LoVo (cell line): Measurements from ENCODE around the gene PAAF1.
A peak's percentile ranks its signal among the peaks of the same experiment; 100 is the strongest.
"Not testable (repeated sequence)": the region's sequence is repeated elsewhere in the genome, so short reads cannot be mapped to it uniquely, and the experiment has no call there.

Experiments used
- DNase-seq: peaks from one replicate; pipeline ENCODE4 v3.0.0-alpha.2; 2016; ENCODE audit warnings: low spot score

The PAAF1 gene, protein sequence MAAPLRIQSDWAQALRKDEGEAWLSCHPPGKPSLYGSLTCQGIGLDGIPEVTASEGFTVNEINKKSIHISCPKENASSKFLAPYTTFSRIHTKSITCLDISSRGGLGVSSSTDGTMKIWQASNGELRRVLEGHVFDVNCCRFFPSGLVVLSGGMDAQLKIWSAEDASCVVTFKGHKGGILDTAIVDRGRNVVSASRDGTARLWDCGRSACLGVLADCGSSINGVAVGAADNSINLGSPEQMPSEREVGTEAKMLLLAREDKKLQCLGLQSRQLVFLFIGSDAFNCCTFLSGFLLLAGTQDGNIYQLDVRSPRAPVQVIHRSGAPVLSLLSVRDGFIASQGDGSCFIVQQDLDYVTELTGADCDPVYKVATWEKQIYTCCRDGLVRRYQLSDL

DNA sequence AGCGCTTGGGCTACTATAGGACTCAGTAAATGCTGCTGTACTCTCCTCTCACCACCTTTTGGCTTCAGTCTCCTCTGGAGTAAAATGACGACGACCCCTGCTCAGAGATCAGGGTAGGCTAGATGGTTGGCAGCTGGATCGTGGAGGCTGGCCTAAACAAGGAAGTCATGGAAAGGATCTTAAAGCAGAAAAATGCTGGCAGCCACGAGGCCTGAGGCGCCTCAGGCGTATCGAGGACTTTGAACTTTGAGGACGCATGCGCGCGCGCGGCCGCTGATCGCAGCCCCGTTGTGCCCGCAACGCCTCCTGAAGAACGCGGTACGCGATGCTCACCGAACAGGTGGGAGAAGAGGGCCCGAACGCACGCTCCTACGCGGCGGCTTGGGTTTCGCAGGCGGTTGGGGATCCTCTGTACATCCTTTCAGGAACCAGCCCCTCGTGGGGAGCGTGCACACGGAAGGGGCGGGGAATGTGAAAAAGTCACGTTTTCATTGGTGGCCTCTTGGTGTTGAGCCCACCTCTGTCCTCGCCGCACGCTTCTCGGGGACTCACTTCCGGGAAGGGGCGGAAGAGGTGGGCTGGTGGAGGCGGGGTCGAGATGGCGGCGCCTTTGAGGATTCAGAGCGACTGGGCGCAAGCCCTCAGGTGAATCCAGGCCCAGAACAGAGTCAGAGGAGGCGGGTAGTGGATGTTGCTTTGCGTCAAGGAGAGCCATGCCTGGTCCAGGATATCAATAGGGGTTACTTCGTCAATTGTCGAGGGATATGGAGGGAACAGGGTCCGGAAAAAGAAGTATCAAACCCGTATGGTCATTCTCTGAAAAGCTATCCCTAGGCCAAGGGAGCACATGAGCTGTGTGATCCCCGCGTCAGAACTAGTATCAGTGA, at the start of gene PAAF1, which contains the start of gene COA4:
Gene PAAF1 (plus strand): TSS at position 576 of the 887 bp plus-strand sequence. CDS start 23 bp downstream, at position 599.
Gene COA4 (minus strand): TSS at position 423 of the 887 bp plus-strand sequence. CDS start 3,468 bp downstream, outside the sequence.
- peak; percentile 98 for DNase-seq

DNA sequence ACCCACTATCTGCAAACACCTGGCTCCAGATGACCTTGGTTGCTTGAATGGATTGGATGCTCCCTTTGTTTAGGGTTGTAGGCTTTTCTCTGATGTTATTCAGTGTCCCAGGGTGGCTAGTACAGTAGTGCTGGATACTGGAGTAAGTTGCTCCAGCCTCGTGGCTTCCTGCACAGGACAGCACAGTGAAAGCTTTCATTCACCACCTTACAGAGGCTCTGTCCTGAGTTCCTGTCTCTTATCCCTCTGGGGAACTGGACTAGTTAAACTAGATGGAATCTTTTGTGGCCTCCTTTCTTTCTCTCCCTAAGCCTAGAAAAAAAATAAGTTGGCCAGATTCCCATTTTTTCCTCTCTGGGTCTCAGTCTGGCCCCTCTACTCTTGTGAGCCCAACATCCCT, 46.5 kb upstream of the PAAF1 start:
- no peak for DNase-seq

DNA sequence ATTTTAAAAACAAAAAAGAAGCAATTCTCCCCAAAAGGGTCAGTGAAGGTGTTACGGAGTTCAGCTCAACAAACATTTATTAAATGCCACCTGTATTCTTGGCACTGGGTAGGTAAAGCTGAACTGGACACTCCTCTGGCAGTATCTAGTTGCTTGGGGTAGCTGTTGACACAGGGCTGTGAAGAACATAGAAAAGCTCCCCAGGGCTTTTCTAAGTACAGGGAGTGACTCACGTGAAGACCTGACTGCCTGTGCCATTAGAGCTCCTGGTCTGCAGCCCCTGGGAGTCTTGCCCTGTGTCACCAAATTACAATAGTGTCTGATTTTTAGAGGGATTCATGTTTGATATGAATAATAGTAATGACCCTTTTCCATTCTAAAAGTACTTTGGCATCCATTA, 43.7 kb upstream of the PAAF1 start:
- DNase-seq: no peak

DNA sequence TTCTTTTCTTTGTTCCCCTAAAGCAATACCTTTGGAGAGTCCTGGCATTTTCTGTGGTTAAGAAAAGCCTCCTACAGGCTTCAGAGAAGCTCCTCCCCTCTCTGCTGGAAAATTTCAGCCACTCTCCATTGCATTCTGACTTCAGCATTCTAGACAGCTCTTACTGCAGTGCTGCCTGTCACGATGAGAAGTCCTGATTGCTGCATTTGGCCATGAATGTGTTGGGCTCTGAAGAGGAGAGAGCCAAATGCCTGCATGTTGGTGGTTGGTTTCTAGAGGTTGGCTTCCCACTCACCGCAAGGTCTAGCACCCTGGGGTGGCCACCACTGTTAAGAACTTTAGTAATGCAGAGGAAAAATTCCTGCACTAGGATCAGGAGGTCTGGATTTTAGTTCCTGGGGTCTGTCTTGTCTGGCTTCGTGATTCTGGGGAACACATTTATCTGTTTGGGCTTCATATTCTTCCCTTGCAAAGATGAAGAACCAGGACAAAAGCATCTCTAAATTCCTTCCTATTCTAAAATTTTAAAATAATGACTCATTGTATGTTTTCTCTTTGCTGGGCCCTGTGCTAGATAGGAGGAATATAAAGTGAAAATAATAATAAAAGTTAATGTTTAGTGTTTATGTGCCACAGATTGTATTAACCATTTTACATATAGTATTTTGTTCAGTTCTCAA, 38.2 kb upstream of the PAAF1 start:
- DNase-seq: no peak

DNA sequence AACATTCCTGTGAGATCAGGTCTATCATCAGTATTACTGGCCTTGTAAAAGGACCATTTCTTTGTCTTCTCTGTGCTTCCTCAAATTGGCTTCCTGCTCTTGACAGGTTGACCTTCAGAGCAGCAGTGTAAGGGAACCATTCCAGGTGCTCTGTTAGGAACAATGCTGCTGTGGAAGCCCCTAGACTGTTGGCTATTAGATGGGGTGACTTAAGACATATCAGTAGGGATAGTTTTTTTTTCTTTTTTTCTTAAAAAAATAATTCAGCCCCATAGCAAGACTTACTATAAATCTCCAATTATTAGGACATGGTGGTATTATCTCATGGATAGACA, 37.7 kb upstream of the PAAF1 start:
- no peak for DNase-seq

DNA sequence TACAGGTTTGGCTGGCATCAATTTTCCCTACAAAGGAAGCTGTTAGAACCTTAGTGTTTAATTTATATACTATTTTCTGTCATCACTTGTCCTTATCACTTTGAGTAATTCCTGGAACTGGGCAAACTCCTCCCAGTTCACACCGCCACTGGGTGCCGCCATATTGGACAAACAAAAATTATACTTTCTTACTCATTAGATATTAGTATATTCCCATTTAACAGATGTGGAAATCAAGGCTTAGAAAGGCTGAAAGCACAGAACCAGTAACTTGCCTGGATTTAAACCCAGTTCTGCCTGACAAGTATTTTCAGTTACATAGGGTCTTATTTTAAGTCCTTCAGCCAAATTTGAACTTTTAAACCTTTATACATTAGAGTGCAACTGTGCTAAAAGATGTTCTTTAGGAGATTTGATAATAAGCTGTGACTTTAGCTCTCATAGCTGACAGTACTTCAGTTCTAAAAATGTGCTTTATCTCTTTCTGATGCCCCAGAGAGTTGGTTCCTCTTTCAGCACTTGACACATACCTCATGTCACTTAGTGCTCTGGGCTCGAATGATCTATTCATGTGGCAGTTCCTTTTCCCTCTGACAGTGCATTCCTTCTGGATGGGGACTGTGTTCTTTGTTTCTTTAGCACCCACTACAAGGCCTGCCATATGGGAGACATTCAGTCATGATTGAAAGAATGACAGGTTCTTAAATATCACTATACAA, 25.6 kb upstream of the PAAF1 start:
- DNase-seq: no peak

DNA sequence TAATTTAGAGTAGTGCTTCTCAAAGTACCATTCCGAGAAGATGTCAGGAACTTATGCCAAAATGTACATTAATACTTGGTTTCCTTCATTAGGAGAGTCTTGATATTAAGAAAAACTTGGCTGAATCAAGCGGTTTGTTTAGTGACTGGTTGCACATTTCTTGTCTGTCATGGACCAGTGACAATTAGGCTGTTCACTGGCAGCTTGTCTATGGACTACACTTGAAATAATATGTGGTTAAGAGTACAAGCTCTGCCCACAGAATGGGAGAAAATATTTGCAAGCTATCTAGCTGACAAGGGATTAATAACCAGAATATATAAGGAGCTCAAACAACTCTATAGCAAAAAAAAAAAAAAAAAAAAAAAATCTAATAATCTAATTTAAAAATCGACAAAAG, 24.8 kb upstream of the PAAF1 start:
- no peak for DNase-seq

DNA sequence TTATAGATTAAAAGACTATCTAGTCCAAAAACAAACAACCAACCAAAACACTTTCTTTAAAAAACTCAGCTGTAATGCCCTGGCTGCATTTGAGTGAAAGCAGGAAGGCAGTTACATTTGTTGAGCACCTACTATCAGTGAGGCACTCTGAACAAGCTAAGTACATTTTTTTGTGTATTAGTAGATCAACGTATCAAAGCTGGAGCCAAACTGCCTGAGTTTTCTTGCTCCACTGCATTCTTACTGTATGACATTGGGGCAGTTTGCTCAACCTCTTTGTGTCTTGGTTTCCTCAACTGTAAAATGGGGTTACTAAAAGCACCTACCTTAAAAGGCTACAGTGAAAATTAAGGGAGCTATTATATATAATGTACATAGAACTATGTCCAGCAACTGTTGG, 22.1 kb upstream of the PAAF1 start:
- DNase-seq: no peak

DNA sequence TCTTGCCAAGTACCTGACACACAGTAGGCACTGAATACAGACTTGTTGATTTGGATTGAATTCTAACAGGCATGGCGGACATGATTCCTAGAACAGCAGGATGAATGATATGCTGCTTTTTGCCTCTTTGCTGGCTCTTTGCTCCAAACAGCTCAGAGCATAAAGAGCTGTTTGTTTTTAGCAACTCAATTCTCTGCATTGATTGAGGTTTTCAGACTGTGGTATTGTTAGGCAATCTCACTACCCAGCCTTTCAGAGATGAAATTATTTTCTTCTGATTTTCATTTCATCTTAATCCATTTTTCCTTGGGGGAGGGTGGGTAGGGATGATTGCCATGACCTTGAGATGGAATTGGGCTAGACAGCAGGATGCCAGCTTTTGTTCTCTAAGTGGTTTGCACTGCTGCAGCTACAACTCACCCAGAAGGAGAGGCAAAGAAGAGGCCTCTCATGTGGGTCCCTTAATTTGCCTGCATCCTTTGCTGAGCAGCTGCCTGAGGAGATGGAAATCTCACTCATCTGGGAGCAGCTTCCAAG, 20.7 kb upstream of the PAAF1 start:
- no peak for DNase-seq

DNA sequence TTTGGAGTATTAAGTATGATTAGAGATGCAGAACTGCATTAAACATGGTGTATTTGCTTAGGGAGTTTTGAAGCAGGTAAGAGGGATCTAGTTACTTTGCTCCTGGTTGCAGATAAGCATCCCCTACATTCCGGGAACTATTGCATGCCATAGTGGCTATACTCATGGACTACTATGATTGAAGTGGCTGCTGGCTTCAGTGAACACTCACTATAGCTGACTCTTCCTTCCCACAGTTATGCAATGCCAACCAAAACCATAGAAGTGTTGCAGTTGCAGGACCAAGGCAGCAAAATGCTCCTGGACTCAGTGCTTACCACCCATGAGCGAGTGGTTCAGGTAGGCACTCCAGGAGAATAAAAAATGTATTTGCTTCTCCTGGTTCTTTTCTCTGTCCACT, 17.1 kb upstream of the PAAF1 start:
- no peak for DNase-seq

DNA sequence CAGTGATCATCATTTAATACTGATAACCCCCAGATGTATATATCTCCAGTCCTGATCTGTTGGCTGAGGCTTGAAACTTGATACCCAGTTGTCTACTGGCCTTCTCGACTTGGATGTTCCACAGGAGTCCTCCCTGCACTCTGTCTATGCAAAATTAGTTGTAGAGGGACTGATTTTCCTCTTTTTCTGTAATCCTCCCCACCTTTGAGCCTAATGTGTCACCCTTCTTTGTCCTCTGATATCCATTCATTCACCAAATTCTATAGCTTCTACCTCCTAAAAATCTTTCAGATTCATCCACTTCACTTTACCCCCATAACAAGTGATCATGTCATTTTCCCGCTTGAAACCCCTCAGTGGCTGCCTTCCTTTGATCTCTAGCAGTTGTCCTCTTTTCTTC, 16.6 kb upstream of the PAAF1 start:
- DNase-seq: no peak

DNA sequence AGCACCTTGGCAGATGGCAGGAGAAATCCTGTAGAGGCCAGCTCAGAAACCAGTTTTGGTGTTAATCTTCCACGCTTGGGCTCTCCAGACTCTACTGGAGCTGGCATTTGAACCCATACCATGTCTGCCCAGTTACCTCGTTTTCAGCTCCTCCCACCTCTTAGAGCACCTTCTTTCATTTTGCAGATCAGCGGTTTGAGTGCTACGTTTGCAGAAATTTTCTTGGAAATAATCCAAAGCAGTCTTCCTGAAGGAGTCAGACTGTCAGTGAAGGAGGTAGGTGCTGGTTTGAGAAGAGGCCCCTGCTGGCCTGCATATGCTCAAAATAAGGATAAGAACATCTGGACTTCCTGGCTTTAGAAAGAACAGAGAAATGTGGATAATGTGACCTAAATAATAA, 13.8 kb upstream of the PAAF1 start:
- DNase-seq: no peak

DNA sequence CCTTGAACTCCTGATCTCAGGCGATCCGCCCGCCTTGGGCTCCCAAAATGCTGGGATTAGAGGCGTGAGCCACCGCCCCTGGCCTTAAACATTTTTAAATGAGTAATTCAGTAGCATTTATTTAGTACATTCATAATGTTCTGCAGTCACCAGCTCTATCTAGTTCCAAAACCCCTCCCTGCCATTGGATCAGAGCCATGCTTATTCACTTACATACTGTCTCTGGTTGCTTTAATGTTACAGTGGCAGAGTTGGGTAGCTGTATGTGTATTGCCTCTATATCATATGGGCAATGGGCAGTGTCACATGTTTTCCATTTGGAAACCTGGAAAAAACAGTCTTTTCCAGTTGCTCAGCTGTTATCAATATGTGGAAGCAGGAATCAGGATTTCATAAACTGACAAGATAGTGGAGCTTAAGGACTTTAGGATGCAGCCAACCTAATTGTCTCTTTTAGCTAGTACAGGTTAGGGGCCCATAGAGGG, 10.7 kb upstream of the PAAF1 start:
- no peak for DNase-seq

DNA sequence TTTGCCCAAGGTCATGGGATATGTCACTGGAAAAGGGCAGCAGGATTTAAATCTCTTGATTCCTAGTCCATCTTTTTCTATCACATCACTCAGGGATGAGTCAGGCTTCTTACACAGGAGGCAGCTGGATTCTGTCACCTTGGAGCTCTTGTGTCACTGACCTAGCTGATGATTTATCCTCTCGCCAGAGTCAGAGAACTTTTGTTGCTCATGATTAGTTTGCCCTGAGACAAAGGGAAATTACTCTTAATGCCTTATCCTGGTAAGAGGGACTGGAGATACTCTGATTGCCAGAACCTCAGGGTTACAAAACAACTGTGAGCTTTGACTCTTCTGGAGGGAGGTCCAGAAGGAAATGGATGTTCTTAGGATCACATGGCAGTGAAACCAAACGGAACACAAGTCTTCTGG, 10.2 kb upstream of the PAAF1 start:
- peak; percentile 20 for DNase-seq

DNA sequence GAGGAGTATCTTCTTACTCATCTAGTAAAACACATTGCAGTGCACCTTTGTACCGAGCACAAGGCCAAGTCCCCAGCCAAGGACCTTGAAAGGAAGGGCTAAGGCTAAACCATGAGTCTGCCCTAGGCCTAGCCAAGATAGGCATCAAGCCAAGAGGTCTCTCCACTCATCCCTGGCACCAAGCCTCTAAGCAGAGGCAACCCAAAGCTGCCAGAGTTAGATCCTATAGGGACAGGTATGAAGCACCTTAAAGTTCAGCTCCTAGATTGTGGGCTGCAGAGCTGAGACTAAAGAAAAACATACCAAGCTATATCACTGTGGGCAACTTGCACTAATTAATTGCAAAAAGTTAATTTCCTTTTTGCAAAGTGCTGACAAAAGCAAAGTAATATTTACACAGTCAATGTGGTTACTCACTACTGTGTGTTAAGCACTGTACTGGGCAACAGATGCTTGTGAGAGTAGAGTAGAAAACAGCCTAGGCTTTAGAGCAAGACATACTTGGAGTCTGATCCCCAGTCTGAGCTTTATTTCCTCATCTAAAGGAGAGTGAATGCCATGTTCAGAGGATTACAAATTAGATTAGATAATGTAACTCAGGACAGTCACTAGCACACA, 7.4 kb upstream of the PAAF1 start:
- peak; percentile 73 for DNase-seq

DNA sequence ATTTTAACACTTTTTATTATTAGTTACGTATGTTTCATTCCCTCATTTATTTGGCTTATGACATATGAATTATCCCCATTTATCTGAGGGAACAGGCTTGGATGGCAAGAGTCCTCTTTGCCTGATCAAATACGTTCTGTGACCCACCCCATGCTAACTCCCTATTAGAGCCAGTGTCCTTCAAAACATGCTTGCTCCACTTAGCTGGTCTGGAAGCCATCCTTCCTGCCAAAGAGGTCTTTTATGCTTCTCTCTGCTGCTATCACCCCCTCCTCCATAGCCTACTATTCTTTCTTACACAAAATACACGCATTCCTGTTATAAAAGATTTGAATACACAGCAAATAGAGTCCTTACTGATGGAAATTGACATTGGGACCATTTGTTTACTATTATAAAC, 6.5 kb upstream of the PAAF1 start:
- no peak for DNase-seq

DNA sequence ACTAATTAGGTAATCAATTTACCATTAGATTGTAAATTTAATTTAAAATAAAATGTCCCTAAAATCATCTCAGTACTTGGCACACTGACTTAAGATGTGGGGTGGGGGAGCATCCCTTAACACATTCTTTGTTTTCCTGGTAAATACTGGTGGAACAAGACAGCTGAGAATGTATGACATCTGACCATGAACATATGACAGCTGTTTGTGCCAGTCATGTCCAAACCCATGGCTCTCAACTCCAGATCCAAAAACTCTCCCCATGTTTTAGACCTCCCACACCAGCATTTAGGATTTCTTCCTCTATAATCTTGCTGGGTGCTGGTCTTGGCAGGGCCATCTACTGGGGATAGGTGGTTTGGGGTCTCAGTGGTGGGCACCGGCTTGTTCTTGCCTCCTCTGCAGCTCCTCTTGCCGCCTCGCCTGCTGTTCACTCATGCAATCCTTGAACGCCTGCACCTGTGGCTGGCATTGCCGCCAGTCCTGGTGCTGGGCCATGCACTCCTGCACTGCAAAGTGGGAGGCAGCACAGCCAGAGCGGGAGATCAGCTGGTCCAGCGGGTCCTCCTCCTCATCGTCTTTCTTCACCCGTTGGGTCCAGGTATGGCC, 3.9 kb upstream of the PAAF1 start:
- no peak for DNase-seq

DNA sequence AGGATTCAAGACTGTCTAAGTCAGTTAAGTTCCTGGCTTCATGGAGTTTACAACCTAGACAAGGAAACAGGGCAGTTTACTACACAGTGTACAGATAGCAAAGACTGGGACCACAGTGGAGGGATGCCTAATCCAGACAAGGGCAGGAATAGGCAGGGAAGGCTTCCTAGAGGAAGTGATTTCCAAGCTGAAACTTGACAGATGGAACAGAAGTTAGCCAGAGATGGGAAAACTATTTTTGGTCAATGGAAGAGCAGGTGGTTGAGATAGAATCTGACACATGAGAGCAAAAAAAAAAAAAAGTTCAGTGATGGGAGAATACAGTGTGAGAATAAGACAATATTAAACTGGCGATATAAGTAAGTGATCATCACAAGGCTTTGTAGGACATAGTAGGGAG, 1.4 kb upstream of the PAAF1 start:
- DNase-seq: no peak

DNA sequence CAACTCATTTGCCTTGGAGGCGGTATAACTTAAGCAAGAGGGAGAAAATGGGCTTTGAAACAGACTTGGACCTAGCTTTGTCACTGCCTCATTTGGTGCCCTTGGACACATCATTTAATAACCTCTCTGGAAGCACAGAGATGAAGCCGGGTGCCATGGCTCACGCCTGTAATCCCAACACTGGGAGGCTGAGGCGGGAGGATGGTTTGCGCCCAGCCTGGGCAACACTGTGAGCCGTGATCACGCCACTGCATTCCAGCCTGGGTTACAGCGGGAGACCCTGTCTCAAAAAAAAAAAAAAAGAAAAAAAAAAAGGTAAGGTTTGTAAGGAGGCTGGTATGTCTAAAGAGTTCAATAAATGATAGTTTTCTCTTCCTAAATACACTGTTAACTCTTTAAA, 959 bp upstream of the PAAF1 start:
- no peak for DNase-seq

DNA sequence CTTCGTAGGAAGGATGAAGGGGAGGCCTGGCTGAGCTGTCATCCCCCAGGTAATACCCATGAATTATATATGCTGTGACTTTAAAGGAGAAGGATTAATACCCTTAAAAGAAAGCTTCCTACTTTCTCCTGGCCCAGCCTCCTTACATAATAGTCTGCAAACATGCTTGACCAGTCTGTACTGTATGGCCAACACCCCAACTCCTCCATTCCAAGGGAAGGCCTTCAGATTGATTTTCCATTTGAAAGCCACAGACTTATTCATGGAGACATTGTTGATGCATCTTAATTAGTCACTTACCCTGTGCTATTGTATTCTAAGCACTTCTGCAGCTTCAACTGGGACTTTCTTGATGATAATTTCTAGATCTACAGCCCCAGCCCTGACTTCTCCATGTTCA, 2.0 kb downstream of the PAAF1 start:
- DNase-seq: no peak

DNA sequence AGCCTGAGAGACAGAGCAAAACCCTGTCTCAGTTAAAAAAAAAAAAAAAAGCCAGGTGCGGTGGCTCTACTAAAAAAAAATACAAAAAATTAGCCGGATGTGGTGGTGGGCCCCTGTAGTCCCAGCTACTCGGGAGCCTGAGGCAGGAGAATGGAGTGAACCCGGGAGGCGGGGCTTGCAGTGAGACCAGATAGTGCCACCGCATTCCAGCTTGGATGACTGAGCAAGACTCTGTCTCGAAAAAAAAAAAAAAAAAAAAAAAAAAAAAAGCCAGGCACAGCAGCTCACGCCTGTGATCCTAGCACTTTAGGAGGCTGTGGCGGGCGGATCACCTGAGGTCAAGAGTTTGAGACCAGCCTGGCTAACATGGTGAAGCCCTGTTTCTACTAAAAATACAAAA, 3.6 kb downstream of the PAAF1 start:
- DNase-seq: not testable (repeated sequence)
